ENCODE results near the gene KLHL1. TPM values are rescaled to one million over a fixed set of nuclear protein-coding genes. Genes with fewer than 3 reads are reported as not detected.

The KLHL1 gene
- total RNA-seq, 1 experiment from 2014 or later, result not detected

GRCh38 chr13:69721631-69722030 lies 386.6 kb downstream of the KLHL1 start:
- CTCF ChIA-PET, result no interaction called here
- Mint-ChIP-seq H3K27ac (ENCODE audit: unreplicated experiment) (no peak overlapping the region), H3K4me3 (ENCODE audit: low read depth, unreplicated experiment) (no peak overlapping the region), H3K36me3 (ENCODE audit: insufficient read depth, unreplicated experiment) (no peaks in the 10 kb centered on the region), H3K27me3 (ENCODE audit: unreplicated experiment) (no peaks in the 10 kb centered on the region), H3K4me1 (ENCODE audit: low read depth, unreplicated experiment) (peaks cover 8% of the 10 kb centered on the region), H3K9me3 (ENCODE audit: low read depth, unreplicated experiment) (no peaks in the 10 kb centered on the region)
- intact Hi-C loops (cut with micrococcal nuclease; ENCODE audit: unreplicated experiment), result no loop called here
- TF ChIP-seq, protein P1, sequence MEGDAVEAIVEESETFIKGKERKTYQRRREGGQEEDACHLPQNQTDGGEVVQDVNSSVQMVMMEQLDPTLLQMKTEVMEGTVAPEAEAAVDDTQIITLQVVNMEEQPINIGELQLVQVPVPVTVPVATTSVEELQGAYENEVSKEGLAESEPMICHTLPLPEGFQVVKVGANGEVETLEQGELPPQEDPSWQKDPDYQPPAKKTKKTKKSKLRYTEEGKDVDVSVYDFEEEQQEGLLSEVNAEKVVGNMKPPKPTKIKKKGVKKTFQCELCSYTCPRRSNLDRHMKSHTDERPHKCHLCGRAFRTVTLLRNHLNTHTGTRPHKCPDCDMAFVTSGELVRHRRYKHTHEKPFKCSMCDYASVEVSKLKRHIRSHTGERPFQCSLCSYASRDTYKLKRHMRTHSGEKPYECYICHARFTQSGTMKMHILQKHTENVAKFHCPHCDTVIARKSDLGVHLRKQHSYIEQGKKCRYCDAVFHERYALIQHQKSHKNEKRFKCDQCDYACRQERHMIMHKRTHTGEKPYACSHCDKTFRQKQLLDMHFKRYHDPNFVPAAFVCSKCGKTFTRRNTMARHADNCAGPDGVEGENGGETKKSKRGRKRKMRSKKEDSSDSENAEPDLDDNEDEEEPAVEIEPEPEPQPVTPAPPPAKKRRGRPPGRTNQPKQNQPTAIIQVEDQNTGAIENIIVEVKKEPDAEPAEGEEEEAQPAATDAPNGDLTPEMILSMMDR (IDR thresholded peaks at IDR 0.05; ENCODE audit: unreplicated experiment), result no peak
- no peak for DNase-seq
- no TSS peak for BruUV-seq (replicated peaks)

- intact Hi-C loops (cut with micrococcal nuclease; ENCODE audit: unreplicated experiment), result no loop called here
- no peak overlapping the region for H3K4me3 Mint-ChIP-seq (ENCODE audit: low read depth, unreplicated experiment)
- TF ChIP-seq, protein P1 (IDR thresholded peaks at IDR 0.05; ENCODE audit: unreplicated experiment), result no peak
- H3K9me3 Mint-ChIP-seq (ENCODE audit: low read depth, unreplicated experiment), result no peaks in the 10 kb centered on the region
- no peak overlapping the region for H3K27ac Mint-ChIP-seq (ENCODE audit: unreplicated experiment)
- CTCF ChIA-PET, result no interaction called here
- DNase-seq, result no peak
- H3K27me3 Mint-ChIP-seq (ENCODE audit: unreplicated experiment), result no peaks in the 10 kb centered on the region
- no peaks in the 10 kb centered on the region for H3K36me3 Mint-ChIP-seq (ENCODE audit: insufficient read depth, unreplicated experiment)
- peaks cover 8% of the 10 kb centered on the region for H3K4me1 Mint-ChIP-seq (ENCODE audit: low read depth, unreplicated experiment)
- BruUV-seq (replicated peaks), result no TSS peak
Observed at GRCh38 chr13:69720278-69720983, 387.8 kb downstream of the KLHL1 start.

- H3K27ac Mint-ChIP-seq (ENCODE audit: unreplicated experiment), result no peak overlapping the region
- no peak for DNase-seq
- CTCF ChIA-PET, result no interaction called here
- H3K4me1 Mint-ChIP-seq (ENCODE audit: low read depth, unreplicated experiment), result peaks cover 7% of the 10 kb centered on the region
- intact Hi-C loops (cut with micrococcal nuclease; ENCODE audit: unreplicated experiment), result no loop called here
- TF ChIP-seq, protein P1 (IDR thresholded peaks at IDR 0.05; ENCODE audit: unreplicated experiment), result no peak
- BruUV-seq (replicated peaks), result no TSS peak
- H3K4me3 Mint-ChIP-seq (ENCODE audit: low read depth, unreplicated experiment), result no peak overlapping the region
- no peaks in the 10 kb centered on the region for H3K27me3 Mint-ChIP-seq (ENCODE audit: unreplicated experiment)
- H3K9me3 Mint-ChIP-seq (ENCODE audit: low read depth, unreplicated experiment), result no peaks in the 10 kb centered on the region
- no peaks in the 10 kb centered on the region for H3K36me3 Mint-ChIP-seq (ENCODE audit: insufficient read depth, unreplicated experiment)
Observed at GRCh38 chr13:69706807-69707206, 401.4 kb downstream of the KLHL1 start.

- Mint-ChIP-seq H3K36me3 (ENCODE audit: insufficient read depth, unreplicated experiment) (no peaks in the 10 kb centered on the region), H3K9me3 (ENCODE audit: low read depth, unreplicated experiment) (no peaks in the 10 kb centered on the region), H3K4me3 (ENCODE audit: low read depth, unreplicated experiment) (no peak overlapping the region), H3K4me1 (ENCODE audit: low read depth, unreplicated experiment) (peaks cover 7% of the 10 kb centered on the region), H3K27me3 (ENCODE audit: unreplicated experiment) (no peaks in the 10 kb centered on the region), H3K27ac (ENCODE audit: unreplicated experiment) (no peak overlapping the region)
- CTCF ChIA-PET, result no interaction called here
- intact Hi-C loops (cut with micrococcal nuclease; ENCODE audit: unreplicated experiment), result no loop called here
- TF ChIP-seq, protein P1 (IDR thresholded peaks at IDR 0.05; ENCODE audit: unreplicated experiment), result no peak
- BruUV-seq (replicated peaks), result no TSS peak
- DNase-seq, result no peak
Observed at GRCh38 chr13:69704311-69704710, 403.9 kb downstream of the KLHL1 start.
